ENCODE measurements around the gene ENDOU. TPM values are rescaled to one million over a fixed set of nuclear protein-coding genes. Genes with fewer than 3 reads are reported as not detected.
A peak's percentile ranks its signal among the peaks of the same experiment; 100 is the strongest.

The ENDOU gene
- polyA plus RNA-seq, 3 donors = 0.17 to 0.40 TPM; not detected in 1

DNA sequence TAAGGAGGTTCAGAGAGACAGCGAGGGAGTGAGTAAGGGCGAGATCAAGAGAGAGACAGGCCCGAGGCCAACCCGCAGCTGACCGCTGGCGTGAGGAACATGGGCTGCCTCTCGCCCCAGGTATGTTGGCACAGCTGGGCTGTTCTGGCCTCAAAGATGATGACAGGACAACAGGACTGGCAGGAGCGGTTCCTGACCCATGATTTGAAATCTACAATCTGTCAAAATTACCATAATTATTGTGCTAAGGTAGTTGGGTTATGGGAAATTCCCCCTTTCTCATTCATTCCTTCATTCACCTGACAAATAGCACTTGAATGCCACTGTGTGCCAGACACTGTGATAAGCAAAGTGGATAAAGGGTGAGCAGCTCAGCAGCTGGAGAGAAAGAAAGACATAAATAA is 5.1 kb upstream of the ENDOU start:
- H3K4me1 Mint-ChIP-seq = peaks cover 20% of the 10 kb centered on the region
- H4K20me1 ChIP-seq (ENCODE audit: insufficient read depth, low read length) = no peaks in the 10 kb centered on the region
- H3K4me1 ChIP-seq (ENCODE audit: control insufficient read depth in 1 of 2, insufficient read depth in 2 of 2, low read length in 2 of 2) = peaks cover 13 to 22% of the 10 kb centered on the region in 2 donors
- H3K4me3 ChIP-seq (replicated peaks in 1 of 3; ENCODE audit: low read depth in 2 of 3, low read length in 3 of 3) = no peak overlapping the region
- H3K27ac Mint-ChIP-seq = peak overlapping the region in 1 of 7 donors; percentile 37
- intact Hi-C loops (cut with micrococcal nuclease) = no loop called here
- TF ChIP-seq, protein P1, sequence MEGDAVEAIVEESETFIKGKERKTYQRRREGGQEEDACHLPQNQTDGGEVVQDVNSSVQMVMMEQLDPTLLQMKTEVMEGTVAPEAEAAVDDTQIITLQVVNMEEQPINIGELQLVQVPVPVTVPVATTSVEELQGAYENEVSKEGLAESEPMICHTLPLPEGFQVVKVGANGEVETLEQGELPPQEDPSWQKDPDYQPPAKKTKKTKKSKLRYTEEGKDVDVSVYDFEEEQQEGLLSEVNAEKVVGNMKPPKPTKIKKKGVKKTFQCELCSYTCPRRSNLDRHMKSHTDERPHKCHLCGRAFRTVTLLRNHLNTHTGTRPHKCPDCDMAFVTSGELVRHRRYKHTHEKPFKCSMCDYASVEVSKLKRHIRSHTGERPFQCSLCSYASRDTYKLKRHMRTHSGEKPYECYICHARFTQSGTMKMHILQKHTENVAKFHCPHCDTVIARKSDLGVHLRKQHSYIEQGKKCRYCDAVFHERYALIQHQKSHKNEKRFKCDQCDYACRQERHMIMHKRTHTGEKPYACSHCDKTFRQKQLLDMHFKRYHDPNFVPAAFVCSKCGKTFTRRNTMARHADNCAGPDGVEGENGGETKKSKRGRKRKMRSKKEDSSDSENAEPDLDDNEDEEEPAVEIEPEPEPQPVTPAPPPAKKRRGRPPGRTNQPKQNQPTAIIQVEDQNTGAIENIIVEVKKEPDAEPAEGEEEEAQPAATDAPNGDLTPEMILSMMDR (IDR thresholded peaks at IDR 0.05) = no peak
- no peaks in the 10 kb centered on the region for H3K9me3 ChIP-seq (replicated peaks in 1 of 2; ENCODE audit: control insufficient read depth in 1 of 2, insufficient read depth in 1 of 2, low read length in 2 of 2)
- DNase-seq = no peak
- 98% methylated on average over 6 of the region's 8 CpGs for WGBS (ENCODE audit: insufficient coverage)
- no peak overlapping the region for H3K4me3 Mint-ChIP-seq
- H3K27ac ChIP-seq (ENCODE audit: low read depth in 1 of 2, low read length in 2 of 2) = no peak overlapping the region
- no peak overlapping the region for H3K9ac ChIP-seq (ENCODE audit: insufficient read depth, low read length, poor library complexity, severe bottlenecking)
- no peak overlapping the region for H2AFZ ChIP-seq (ENCODE audit: insufficient read depth, low read depth, low read length, poor library complexity, severe bottlenecking)
- peaks cover under 1 to 7% (median 4%) of the 10 kb centered on the region in 3 donors for H3K27me3 Mint-ChIP-seq (ENCODE audit: low read depth in 3 of 3)
- H3K27me3 ChIP-seq (ENCODE audit: control insufficient read depth in 2 of 2, insufficient read depth in 2 of 2, low read length in 2 of 2) = no peaks in the 10 kb centered on the region
- peaks cover 0 to 7% of the 10 kb centered on the region in 2 donors for H3K36me3 ChIP-seq (replicated peaks in 1 of 2; ENCODE audit: control insufficient read depth in 1 of 2, insufficient read depth in 2 of 2, low read length in 2 of 2)
- no peak overlapping the region for H3K4me2 ChIP-seq (replicated peaks; ENCODE audit: extremely low read depth, low read length, poor library complexity, severe bottlenecking)
- peaks cover 6 to 11% of the 10 kb centered on the region in 2 donors for H3K36me3 Mint-ChIP-seq
- no peaks in the 10 kb centered on the region for H3K9me3 Mint-ChIP-seq
- no peaks in the 10 kb centered on the region for H3K79me2 ChIP-seq (ENCODE audit: insufficient read depth, low read length)

GRCh38 chr12:47729233-47729632 is 3.9 kb upstream of the ENDOU start:
- Histone ChIP-seq H2AFZ (ENCODE audit: insufficient read depth, low read depth, low read length, poor library complexity, severe bottlenecking) (no peak overlapping the region), H3K4me1 (ENCODE audit: control insufficient read depth in 1 of 2, insufficient read depth in 2 of 2, low read length in 2 of 2) (peaks cover 13 to 22% of the 10 kb centered on the region in 2 donors), H3K27me3 (ENCODE audit: control insufficient read depth in 2 of 2, insufficient read depth in 2 of 2, low read length in 2 of 2) (no peaks in the 10 kb centered on the region), H3K9me3 (replicated peaks in 1 of 2; ENCODE audit: control insufficient read depth in 1 of 2, insufficient read depth in 1 of 2, low read length in 2 of 2) (no peaks in the 10 kb centered on the region), H3K27ac (ENCODE audit: low read depth in 1 of 2, low read length in 2 of 2) (no peak overlapping the region), H3K4me2 (replicated peaks; ENCODE audit: extremely low read depth, low read length, poor library complexity, severe bottlenecking) (no peak overlapping the region), H3K9ac (ENCODE audit: insufficient read depth, low read length, poor library complexity, severe bottlenecking) (no peak overlapping the region), H3K4me3 (replicated peaks in 1 of 3; ENCODE audit: low read depth in 2 of 3, low read length in 3 of 3) (no peak overlapping the region), H3K79me2 (ENCODE audit: insufficient read depth, low read length) (no peaks in the 10 kb centered on the region), H3K36me3 (replicated peaks in 1 of 2; ENCODE audit: control insufficient read depth in 1 of 2, insufficient read depth in 2 of 2, low read length in 2 of 2) (peaks cover 0 to 7% of the 10 kb centered on the region in 2 donors), H4K20me1 (ENCODE audit: insufficient read depth, low read length) (no peaks in the 10 kb centered on the region)
- H3K36me3 Mint-ChIP-seq = peaks cover 15 to 17% of the 10 kb centered on the region in 2 donors
- intact Hi-C loops (cut with micrococcal nuclease) = no loop called here
- H3K9me3 Mint-ChIP-seq = no peaks in the 10 kb centered on the region
- TF ChIP-seq, protein P1 (IDR thresholded peaks at IDR 0.05) = no peak
- H3K27ac Mint-ChIP-seq = peak overlapping the region in 1 of 7 donors; percentile 41
- no peak for DNase-seq
- peaks cover 20% of the 10 kb centered on the region for H3K4me1 Mint-ChIP-seq
- 100% methylated on average over 2 of the region's 3 CpGs for WGBS (ENCODE audit: insufficient coverage)
- H3K4me3 Mint-ChIP-seq = no peak overlapping the region
- H3K27me3 Mint-ChIP-seq (ENCODE audit: low read depth in 3 of 3) = peaks cover 0 to 9% (median 6%) of the 10 kb centered on the region in 3 donors
